NCI-H748 (cell line): ENCODE data around the gene ERC2.

Experiments used
- DNase-seq: peaks from one replicate; lab custom pipeline; 2025; ENCODE audit not compliant: unreplicated experiment; lab: John Stamatoyannopoulos, UW

The ERC2 gene

DNA sequence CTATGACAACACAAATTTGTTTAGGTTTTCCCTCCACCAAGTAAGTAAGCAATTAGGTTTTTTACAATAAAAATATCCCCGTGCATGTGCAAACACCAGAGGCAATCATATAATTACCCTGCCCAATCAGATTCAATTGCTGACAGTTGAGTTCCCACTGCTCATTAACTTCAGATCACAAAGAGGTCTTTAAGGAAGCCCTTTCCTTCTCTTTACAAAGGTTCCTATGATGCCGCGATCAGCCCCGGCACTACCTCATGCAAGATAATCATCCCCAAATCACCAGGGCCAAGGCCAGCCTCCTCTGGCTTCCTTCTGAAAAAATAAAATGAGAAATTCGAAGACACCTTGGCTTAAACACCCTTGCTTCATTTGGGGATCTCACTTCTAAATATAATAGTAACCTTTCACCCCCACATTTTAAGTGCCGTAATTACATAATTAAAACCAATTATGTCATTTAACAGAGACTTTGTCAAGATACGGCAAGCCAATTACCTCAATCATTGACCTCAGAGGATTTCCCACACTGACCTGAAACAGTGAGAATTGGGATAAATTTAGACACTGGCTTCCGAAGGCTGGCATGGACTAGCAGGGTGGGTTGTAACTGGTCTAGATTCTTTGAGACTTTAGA is 859.8 kb downstream of the ERC2 start:
- peak; percentile 81 for DNase-seq

GRCh38 chr3:55607844-55608243 is 860.4 kb downstream of the ERC2 start:
- DNase-seq = peak; percentile 34

DNA sequence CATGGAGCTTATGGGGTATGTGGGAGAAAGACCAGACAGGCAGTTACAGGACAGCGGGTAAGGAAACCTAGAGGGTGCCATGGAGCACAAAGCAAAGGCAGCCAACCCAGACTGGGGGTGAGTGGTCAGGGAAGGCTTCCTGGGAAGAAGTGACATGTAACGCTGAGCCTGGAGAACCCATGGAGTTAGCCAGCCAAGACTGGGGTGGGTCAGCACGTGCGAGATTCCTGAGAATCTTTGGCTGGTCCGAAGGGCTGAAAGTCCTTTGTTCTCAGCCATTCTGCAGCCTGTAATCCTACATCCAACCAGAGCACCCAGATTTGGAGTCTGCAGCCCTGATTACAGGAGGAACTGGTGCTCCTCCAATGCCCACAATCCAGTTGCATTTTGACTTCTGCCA is 861.1 kb downstream of the ERC2 start:
- DNase-seq = no peak

- DNase-seq = no peak
Observed at GRCh38 chr3:55605443-55606236, 862.6 kb downstream of the ERC2 start.

GRCh38 chr3:55604846-55605245 is 863.4 kb downstream of the ERC2 start:
- DNase-seq = no peak

DNA sequence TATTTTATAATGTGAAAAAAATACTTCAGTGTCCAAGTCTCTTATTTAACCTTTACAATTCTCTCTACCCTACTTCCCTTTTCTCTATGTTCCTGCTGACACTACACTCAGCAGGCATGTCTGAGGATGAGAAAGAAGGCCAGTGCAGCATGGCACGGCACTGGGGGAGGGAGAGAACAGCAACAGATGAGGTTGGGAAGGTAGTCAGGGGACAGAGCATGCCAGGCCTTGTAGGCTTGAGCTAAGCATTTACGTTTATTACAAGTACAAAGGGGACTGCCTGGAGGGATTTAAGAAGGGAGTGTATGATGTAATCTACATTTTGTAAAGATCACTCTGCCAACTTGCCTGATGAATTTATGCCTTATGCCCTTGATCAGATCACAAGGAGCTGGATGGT is 863.9 kb downstream of the ERC2 start:
- DNase-seq = no peak

DNA sequence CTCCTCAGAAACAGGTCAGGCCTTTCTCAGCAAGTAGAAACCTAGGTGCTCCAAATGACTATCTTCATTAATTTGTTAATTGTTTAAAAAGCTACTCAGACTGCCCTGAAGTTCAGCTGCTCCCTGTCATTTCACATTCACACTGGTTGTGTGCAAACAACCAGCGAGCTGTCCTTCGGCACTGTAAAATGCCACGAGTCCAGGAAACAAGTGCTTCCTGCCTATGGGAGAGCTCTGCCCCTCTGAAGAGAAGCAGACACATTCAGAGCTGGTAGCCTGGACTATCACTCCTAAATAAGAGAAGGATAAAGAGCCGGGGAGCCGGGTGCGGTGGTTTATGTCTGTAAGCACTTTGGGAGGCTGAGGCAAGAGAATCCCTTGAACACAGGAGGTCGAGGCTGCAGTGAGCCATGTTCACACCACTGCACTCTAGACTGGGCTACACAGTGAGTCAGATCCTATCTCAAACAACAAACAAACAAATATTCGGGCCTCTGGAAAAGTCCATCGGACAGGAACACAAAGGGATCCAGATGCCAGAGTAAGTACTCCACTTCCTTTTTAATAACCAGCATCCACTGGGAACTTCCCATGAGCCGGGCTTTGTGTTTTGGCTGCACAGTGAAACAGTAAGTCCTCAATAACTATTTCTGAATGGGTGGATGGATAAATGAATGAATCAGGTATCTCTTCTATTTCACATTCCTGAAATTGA is 866.7 kb downstream of the ERC2 start:
- DNase-seq = no peak

DNA sequence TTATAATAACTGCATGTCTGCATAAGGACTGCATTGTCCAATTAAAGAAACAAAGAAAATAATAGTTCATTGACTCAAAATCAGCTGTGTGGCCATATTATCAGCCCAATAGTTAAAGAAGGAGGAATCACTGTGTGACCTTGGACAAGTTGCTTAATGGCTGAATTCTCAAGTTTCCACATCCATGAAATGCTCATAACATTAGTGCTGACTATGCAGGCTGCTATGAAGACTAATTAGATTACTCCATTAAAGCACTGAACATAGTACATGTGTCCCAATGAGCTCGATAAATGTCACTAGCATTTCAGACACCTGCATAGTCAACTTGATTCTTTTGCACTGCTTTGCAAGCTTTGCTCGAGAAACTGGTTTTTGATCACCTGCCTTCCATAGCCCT is 870.0 kb downstream of the ERC2 start:
- DNase-seq = no peak

DNA sequence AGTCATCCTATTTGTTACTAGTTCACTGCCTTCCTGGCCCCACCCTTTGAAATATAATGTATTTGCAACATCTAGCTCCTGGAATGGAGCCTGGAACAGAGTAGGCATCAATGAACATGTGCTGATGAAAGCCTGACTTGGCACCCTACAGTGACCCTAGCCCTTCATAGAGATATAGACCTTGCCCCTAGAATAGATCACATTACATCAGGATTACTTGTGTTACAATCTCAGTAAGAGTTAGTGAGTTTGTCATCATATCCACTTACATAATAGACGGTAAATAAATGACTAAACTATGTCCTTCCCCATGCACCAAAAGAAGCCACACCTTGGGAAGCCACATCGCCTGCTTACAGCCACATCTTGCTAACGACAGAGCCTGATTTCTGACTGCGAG is 870.6 kb downstream of the ERC2 start:
- no peak for DNase-seq

GRCh38 chr3:55596212-55596611 is 872.1 kb downstream of the ERC2 start:
- no peak for DNase-seq

- no peak for DNase-seq
Observed at GRCh38 chr3:55595420-55595819, 872.8 kb downstream of the ERC2 start.

GRCh38 chr3:55592572-55592971 is 875.7 kb downstream of the ERC2 start:
- DNase-seq = no peak

- no peak for DNase-seq
Observed at GRCh38 chr3:55591888-55592287, 876.4 kb downstream of the ERC2 start.

- no peak for DNase-seq
Observed at GRCh38 chr3:55588146-55588765, 880.0 kb downstream of the ERC2 start.

- DNase-seq = no peak
Observed at GRCh38 chr3:55585856-55586255, 882.4 kb downstream of the ERC2 start.

DNA sequence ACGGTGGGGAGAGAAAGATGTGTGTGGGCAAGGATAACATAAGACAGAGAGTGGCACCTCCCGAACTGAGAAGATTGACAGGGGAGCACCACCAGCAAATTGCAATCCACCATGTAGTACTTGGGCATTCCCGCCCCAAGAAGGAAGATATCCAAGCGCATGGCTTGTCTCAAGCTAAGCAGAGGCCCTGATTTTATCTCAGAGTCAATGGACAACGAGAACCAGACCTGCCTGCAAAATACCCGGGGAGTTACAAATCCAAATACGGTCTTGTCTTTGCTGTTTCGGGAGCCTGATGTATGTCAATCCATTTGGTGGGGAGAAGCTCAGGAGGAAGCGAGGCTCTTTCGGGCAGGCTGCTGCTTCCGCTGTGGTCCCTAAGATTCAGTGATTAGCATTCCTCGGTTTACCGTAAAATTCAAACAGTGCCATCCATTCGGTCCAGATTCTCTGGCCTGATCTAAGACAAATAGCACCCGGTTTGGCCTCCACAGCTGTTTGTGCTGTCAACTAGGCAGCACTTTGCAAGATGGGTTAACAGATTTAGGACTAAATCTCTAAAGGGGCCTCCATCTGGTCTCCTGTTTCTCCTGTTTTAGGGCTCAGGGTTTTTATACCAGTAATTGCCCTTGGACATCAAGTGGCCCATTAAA is 883.4 kb downstream of the ERC2 start:
- no peak for DNase-seq

DNA sequence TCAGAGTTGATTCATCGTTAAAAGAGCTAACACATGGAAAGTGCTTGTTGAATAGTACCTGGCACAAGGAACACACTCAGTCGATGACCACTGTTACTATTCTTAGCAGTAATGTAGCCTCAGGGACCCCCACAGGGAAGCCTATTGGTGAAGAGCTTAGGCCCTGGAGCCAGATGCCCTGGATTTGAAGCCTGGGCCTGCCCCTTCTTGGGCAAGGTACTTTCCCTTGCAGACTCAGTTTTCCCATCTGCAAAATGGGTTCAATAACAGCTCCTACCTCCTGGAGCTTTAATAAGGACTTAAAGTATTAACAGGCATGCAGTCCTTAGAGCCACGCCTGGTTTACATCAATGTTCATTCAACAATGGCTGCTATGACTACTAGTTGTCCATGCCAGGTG is 884.2 kb downstream of the ERC2 start:
- DNase-seq = no peak

DNA sequence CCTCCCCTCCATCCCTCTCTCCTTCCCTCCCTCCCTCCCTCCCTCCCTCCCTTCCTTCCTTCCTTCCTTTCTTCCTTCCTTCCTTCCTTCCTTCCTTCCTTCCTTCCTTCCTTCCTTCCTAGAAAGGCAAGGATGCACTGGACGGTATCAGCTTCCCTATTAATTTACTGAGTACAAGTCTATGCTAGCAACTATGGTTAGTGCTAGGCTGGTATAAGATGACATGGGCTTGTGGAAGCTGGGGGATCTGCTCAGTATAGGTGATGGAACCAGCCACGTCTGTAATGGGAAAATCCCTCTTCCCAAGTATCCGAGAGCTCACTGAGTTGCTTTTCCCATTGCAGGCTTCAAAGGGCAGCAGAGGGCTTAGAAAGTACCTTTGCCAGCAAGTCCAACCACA is 884.8 kb downstream of the ERC2 start:
- DNase-seq = no peak

DNA sequence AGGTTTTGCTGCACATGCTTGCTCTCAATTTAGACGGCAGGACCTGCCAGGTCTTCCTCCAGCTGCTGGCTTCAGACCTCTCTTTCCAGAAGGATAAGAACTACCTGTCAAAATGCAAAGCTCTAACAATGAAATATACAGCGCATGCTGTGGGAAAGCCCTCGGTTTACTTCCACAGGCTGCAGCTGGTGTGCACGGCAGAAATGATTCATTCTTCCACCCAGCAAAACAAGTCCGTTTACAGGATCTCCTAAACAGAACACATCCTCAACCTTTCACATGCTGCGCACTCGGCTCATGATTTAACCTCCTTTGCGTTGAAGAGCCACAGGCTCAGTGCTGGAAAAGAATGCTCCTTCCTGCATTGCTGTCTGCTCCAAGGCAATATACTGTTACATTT is 888.8 kb downstream of the ERC2 start:
- DNase-seq = no peak

DNA sequence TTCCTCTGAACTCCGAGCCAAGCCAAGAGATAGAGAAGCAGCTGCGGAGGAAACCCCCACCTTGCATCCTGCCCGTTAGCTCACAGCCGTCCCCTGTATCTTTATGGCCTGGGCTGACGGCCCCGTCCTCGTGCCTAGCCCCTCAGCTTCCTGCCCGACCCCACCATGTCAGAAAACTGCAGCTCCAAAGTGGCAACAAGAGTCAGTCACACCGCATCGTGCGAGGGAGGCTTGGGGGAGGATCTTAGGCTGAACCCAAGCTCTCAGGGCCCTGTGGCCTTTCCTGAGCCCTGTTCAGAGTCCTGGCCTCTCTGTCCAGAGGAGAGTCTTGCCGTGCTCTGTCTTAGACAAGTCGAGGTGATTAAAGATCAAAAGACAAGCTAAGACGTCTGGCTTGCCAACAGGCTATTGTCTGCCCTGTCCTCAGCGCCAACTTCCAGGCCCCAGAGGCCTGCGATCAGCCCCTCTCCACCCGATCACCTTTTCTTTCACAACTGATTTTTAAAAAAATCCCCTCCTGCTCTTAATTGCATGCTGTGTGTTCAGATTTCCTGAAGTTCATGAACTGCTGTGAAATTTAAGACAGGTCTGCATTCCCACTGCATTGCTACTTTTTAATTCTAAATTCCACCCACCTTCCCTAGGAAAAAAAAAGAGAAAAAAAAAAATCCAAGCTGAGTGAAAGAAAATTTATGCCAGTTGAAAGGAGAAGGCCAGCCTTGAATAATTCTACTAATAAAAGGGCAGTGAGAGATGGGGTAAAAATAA is 891.5 kb downstream of the ERC2 start:
- DNase-seq = no peak
